ENCODE data around the gene STK17A. TPM values are rescaled to one million over a fixed set of nuclear protein-coding genes. Genes with fewer than 3 reads are reported as not detected.
A peak's percentile ranks its signal among the peaks of the same experiment; 100 is the strongest.
"Not testable (repeated sequence)": the region's sequence is repeated elsewhere in the genome, so short reads cannot be mapped to it uniquely, and the experiment has no call there.

Gene STK17A
- total RNA-seq, 2 experiments from 2014 or later = 43.2 to 50.9 TPM

DNA sequence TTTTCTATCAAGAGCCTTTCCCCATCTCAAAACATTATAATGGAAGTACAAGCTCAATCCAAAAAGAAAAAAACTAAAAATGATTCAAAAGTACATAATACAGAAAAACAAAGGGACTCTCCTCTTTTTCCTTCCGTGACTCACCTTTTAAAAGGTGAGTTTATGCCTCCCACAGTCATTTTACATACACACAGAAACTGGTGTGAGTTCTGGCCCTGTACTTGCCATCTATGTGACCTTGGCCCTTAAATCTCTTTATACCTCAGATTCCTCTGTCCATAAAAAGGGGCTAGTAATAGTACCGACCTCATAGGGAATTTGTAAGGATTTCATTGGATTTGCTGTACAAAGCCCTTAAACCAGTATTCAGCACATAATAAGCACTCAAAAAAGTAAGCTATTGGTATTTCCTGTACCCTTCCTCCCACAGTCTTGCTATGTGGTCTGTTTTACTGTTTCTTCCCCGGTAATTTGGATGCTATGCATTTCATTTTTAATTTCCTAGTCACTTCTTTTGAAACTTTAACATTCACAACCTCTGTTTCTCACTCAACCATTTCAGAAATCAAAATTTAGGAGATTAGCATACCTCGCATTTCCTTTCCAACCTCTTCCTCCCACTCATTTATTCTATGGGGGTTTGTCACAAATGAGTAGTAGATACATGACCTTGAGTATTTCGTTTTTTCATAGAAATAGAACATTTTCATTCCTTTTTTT lies 39.0 kb downstream of the STK17A start:
- peak overlapping the region; percentile 50 for H3K4me3 Mint-ChIP-seq
- intact Hi-C loops (cut with DNase I, micrococcal nuclease) = loop anchor here (1.0 to 2.0 kb wide), 6 partner anchors 9 to 57 kb away; no protein-coding TSS in a partner anchor
- H3K4me1 Mint-ChIP-seq = peaks cover 58% of the 10 kb centered on the region
- H3K36me3 Mint-ChIP-seq (ENCODE audit: low read depth) = peaks cover 51% of the 10 kb centered on the region
- H3K27me3 Mint-ChIP-seq = no peaks in the 10 kb centered on the region
- POLR2A ChIA-PET = interaction anchor here (0.6 to 2.4 kb wide), 6 partner anchors 26 to 293 kb away, joined by 3 to 14 read pairs (median 7); partner anchors contain the start of gene STK17A
- no peaks in the 10 kb centered on the region for H3K9me3 Mint-ChIP-seq (ENCODE audit: low read depth)
- CTCF ChIA-PET = interaction anchor here (0.6 to 7.3 kb wide), 8 partner anchors 12 to 216 kb away, joined by 3 to 45 read pairs (median 6); partner anchors contain the start of gene STK17A
- peak overlapping the region; percentile 92 for H3K27ac Mint-ChIP-seq
- ATAC-seq (peak; percentile 61), DNase-seq (no peak)

DNA sequence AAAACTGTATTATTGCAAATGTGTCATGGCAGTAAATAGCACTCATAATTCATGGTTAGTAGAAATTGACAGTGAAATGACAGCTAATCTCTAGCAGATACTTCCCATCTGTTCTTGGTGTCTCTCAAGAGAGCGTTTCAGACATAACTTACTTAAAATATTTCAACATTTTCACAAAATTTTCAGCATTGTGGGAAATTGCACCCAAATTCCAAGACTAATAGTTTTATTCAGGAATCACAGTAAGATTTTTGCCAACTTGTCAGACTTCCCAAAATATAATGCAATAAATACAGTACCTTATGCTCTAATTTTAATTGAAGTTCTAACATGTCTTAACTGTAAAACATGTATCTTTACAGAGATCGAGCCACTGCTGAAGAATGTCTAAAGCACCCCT lies 41.2 kb downstream of the STK17A start:
- H3K4me3 Mint-ChIP-seq = no peak overlapping the region
- peaks cover 81% of the 10 kb centered on the region for H3K4me1 Mint-ChIP-seq
- H3K36me3 Mint-ChIP-seq (ENCODE audit: low read depth) = peaks cover 72% of the 10 kb centered on the region
- no peak for ATAC-seq
- no peaks in the 10 kb centered on the region for H3K27me3 Mint-ChIP-seq
- no peak for DNase-seq
- intact Hi-C loops (cut with DNase I, micrococcal nuclease) = loop anchor here in 1 of 2 experiments (2.0 kb wide), 1 partner anchor 75 kb away; no protein-coding TSS in a partner anchor
- no peaks in the 10 kb centered on the region for H3K9me3 Mint-ChIP-seq (ENCODE audit: low read depth)
- ChIA-PET POLR2A (no interaction called here), CTCF (interaction anchor here (1.3 kb wide), 1 partner anchor 42 kb away, joined by 5 read pairs; the partner anchor contains the start of gene STK17A)
- peak overlapping the region; percentile 76 for H3K27ac Mint-ChIP-seq

DNA sequence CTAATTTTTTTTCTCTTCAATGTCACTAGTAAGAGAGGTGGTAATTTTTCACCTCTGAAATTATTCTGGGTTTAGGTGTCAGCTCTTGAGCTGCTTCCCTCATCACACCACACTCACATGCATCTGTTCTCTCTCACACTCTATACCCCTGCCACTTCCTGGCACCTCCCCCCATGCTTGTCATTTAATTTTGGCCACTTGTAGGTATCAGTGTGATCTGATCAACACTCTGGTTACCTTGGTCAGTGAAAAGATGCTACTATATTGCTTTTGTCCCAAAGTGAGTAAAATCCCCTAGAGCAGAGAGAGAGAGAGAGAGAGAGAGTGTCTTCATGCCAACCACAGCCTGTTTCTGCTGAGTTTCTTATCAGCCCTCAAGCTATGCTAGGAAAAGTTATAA lies 42.5 kb downstream of the STK17A start:
- H3K4me3 Mint-ChIP-seq = peak overlapping the region; percentile 7
- H3K4me1 Mint-ChIP-seq = peaks cover 91% of the 10 kb centered on the region
- H3K9me3 Mint-ChIP-seq (ENCODE audit: low read depth) = no peaks in the 10 kb centered on the region
- POLR2A ChIA-PET = interaction anchor here (0.7 to 1.4 kb wide), 3 partner anchors 41 to 74 kb away, joined by 3 to 5 read pairs (median 3); partner anchors contain the start of gene STK17A
- H3K27me3 Mint-ChIP-seq = no peaks in the 10 kb centered on the region
- DNase-seq (peak; percentile 60), ATAC-seq (peak; percentile 62)
- peaks cover 76% of the 10 kb centered on the region for H3K36me3 Mint-ChIP-seq (ENCODE audit: low read depth)
- H3K27ac Mint-ChIP-seq = peak overlapping the region; percentile 63
- intact Hi-C loops (cut with DNase I, micrococcal nuclease) = loop anchor here in 1 of 2 experiments (2.0 kb wide), 1 partner anchor 73 kb away; no protein-coding TSS in a partner anchor
- CTCF ChIA-PET = interaction anchor here (0.6 to 2.7 kb wide), 3 partner anchors 10 to 43 kb away, joined by 3 to 13 read pairs (median 4); partner anchors contain the start of gene STK17A

DNA sequence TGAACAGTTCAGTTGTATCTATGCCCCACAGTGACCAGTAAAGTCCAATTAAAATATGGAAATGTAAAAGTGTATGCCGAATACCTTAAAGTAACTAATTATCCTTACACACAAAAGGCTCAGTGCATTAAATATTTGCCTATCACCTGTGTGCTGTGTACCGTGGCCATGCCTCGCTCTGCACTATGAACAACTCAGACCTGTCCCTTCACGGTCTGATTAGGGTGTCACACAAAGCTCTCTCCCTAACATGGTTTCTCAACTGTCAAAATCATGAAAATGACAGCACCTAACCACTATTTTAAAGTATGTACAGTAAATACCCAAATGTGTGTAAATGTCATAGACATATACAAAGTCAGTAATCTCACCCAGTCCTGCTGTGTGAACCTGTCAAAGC lies 43.1 kb downstream of the STK17A start:
- H3K4me1 Mint-ChIP-seq = peaks cover 92% of the 10 kb centered on the region
- no peaks in the 10 kb centered on the region for H3K9me3 Mint-ChIP-seq (ENCODE audit: low read depth)
- no peaks in the 10 kb centered on the region for H3K27me3 Mint-ChIP-seq
- H3K4me3 Mint-ChIP-seq = no peak overlapping the region
- DNase-seq = no peak
- ChIA-PET POLR2A (interaction anchor here (0.7 to 1.4 kb wide), 2 partner anchors 42 to 43 kb away, joined by 3 read pairs; partner anchors contain the start of gene STK17A), CTCF (interaction anchor here (0.9 to 2.7 kb wide), 6 partner anchors 13 to 95 kb away, joined by 3 to 13 read pairs (median 4); partner anchors contain the start of gene STK17A)
- H3K27ac Mint-ChIP-seq = peak overlapping the region; percentile 63
- peak; percentile 7 for ATAC-seq
- peaks cover 77% of the 10 kb centered on the region for H3K36me3 Mint-ChIP-seq (ENCODE audit: low read depth)
- intact Hi-C loops (cut with DNase I, micrococcal nuclease) = loop anchor here in 1 of 2 experiments (2.0 kb wide), 1 partner anchor 73 kb away; no protein-coding TSS in a partner anchor

DNA sequence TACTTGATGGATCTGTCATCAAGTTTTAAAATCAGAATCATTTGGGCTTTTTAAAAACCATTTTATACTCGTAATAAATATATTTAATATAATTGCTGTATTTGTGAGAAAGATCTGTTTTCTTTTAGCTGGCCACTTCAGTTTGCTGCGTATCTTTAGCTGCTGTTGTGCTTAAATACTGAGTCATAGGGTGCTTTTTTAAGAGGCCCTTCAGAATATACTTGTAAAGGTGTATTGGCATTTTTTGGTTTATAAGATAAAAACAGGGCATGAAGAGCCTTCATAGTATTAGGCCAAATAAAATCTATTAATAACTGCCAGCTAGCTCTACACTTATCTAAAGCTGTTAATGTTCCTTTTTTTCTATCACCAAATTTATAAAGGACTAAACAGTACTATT lies 43.8 kb downstream of the STK17A start:
- POLR2A ChIA-PET = interaction anchor here (0.6 to 1.4 kb wide), 2 partner anchors 44 to 259 kb away, joined by 3 to 4 read pairs; partner anchors contain the start of gene STK17A

DNA sequence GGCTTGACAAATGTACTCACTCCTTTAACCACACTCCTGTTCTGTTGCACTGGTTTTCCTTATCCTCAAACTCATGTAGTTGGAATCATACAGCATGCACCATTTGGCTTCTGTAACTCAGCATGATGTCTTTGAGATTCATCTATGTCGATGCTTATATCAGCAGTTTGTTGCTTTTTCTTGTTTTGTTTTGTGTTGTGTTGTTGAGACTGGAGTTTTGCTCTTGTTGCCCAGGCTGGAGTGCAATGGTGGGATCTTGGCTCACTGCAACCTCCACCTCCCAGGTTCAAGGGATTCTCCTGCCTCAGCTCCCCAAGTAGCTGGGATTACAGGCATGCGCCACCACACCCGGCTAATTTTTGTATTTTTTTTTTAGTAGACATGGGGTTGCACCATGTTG lies 44.9 kb downstream of the STK17A start:
- H3K27ac Mint-ChIP-seq; H3K9me3 Mint-ChIP-seq (ENCODE audit: low read depth); intact Hi-C loops (cut with DNase I, micrococcal nuclease); ATAC-seq; H3K27me3 Mint-ChIP-seq; DNase-seq; H3K4me3 Mint-ChIP-seq; POLR2A ChIA-PET: not testable (repeated sequence)
- CTCF ChIA-PET = interaction anchor here (0.8 to 2.4 kb wide), 7 partner anchors 11 to 94 kb away, joined by 3 to 9 read pairs (median 5); partner anchors contain the start of gene STK17A
- Mint-ChIP-seq H3K4me1 (peaks cover 94% of the 10 kb centered on the region), H3K36me3 (ENCODE audit: low read depth) (peaks cover 80% of the 10 kb centered on the region)

More for the DNA sequence above, 43.8 kb downstream of the STK17A start:
- no peaks in the 10 kb centered on the region for H3K9me3 Mint-ChIP-seq (ENCODE audit: low read depth)
- no peak overlapping the region for H3K4me3 Mint-ChIP-seq
- CTCF ChIA-PET = interaction anchor here (0.9 to 2.7 kb wide), 6 partner anchors 12 to 94 kb away, joined by 3 to 13 read pairs (median 4); partner anchors contain the start of gene STK17A
- intact Hi-C loops (cut with DNase I, micrococcal nuclease) = no loop called here
- ATAC-seq (no peak), DNase-seq (no peak)
- H3K4me1 Mint-ChIP-seq = peaks cover 94% of the 10 kb centered on the region
- H3K36me3 Mint-ChIP-seq (ENCODE audit: low read depth) = peaks cover 80% of the 10 kb centered on the region
- H3K27ac Mint-ChIP-seq = no peak overlapping the region
- no peaks in the 10 kb centered on the region for H3K27me3 Mint-ChIP-seq

DNA sequence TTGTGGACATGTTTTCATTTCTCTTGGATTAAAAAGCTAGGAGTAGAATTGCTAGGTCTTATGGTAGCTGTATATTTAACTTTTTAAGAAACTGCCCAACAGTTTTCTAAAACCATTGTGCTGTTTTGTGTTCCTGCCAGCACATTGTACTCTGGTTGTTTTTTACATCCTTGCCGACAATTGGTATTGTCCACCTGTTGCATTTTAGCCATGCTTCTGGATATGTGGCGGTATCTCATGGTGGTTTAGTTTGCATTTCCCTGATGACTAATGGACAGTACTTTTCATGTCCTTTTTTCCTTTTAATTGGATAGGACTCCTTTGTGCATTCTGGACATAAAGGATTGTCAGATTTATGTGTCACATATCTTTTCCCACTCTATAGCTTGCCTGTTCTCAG lies 45.5 kb downstream of the STK17A start:
- no peak for DNase-seq
- ChIA-PET POLR2A (interaction anchor here (0.9 kb wide), 1 partner anchor 12 kb away, joined by 4 read pairs; no protein-coding TSS in a partner anchor), CTCF (interaction anchor here (0.8 to 2.4 kb wide), 6 partner anchors 11 to 94 kb away, joined by 3 to 9 read pairs (median 4); partner anchors contain the start of gene STK17A)
- H3K27ac Mint-ChIP-seq = peak overlapping the region; percentile 59
- peaks cover 95% of the 10 kb centered on the region for H3K4me1 Mint-ChIP-seq
- intact Hi-C loops (cut with DNase I, micrococcal nuclease) = no loop called here
- ATAC-seq = no peak
- H3K36me3 Mint-ChIP-seq (ENCODE audit: low read depth) = peaks cover 82% of the 10 kb centered on the region
- H3K9me3 Mint-ChIP-seq (ENCODE audit: low read depth) = no peaks in the 10 kb centered on the region
- H3K27me3 Mint-ChIP-seq = no peaks in the 10 kb centered on the region
- H3K4me3 Mint-ChIP-seq = no peak overlapping the region

DNA sequence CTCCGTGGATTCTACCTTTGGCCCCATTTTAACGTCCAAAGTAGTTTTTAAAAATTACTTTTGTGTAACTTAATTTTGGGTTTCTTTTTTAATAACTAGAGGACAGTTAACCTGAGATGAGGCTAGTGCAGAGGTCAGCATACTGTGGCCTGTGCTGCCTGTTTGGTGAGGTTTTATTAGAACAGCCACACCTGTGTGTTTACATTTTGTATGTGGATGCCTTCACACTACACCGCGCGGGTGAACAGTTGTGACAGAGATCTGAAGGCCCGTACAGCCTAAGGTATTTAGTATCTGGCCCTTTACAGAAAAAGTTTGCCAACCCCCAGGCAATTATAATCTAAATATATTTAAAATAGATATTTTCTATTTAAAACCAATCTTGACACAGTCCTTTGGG lies 46.9 kb downstream of the STK17A start:
- DNase-seq (no peak), ATAC-seq (no peak)
- ChIA-PET CTCF (interaction anchor here (0.7 to 2.4 kb wide), 12 partner anchors 9 to 209 kb away, joined by 3 to 9 read pairs (median 4); partner anchors contain the start of gene STK17A), POLR2A (interaction anchor here (0.6 kb wide), 1 partner anchor 91 kb away, joined by 3 read pairs; no protein-coding TSS in a partner anchor)
- Mint-ChIP-seq H3K27ac (no peak overlapping the region), H3K27me3 (no peaks in the 10 kb centered on the region), H3K9me3 (ENCODE audit: low read depth) (no peaks in the 10 kb centered on the region), H3K36me3 (ENCODE audit: low read depth) (peaks cover 85% of the 10 kb centered on the region), H3K4me1 (peaks cover 93% of the 10 kb centered on the region), H3K4me3 (no peak overlapping the region)
- intact Hi-C loops (cut with DNase I, micrococcal nuclease) = no loop called here

DNA sequence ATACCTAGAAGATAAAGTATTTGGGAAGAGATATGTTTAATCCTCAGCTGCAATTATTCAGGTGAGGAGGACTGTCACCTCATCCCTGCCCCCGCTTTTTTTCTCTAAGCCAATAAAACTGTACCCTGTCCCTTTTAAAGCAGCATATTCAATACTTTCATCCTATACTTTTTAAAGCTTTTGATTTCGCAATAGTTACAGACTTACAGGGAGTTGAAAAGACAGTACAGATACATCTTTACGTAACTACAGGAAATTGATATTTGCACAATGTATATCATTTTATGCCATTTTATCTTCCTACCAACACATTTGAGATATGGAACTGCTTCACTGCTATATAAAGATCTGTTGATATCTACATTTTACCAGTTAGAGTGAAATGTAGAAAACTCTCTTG lies 47.6 kb downstream of the STK17A start:
- ChIA-PET POLR2A (interaction anchor here (0.6 kb wide), 1 partner anchor 91 kb away, joined by 3 read pairs; no protein-coding TSS in a partner anchor), CTCF (interaction anchor here (0.7 to 1.6 kb wide), 10 partner anchors 8 to 69 kb away, joined by 3 to 5 read pairs (median 4); partner anchors contain the start of gene STK17A)
- Mint-ChIP-seq H3K4me1 (peaks cover 90% of the 10 kb centered on the region), H3K36me3 (ENCODE audit: low read depth) (peaks cover 83% of the 10 kb centered on the region), H3K9me3 (ENCODE audit: low read depth) (no peaks in the 10 kb centered on the region), H3K4me3 (no peak overlapping the region), H3K27me3 (no peaks in the 10 kb centered on the region), H3K27ac (peak overlapping the region; percentile 79)
- DNase-seq (no peak), ATAC-seq (no peak)
- intact Hi-C loops (cut with DNase I, micrococcal nuclease) = no loop called here

DNA sequence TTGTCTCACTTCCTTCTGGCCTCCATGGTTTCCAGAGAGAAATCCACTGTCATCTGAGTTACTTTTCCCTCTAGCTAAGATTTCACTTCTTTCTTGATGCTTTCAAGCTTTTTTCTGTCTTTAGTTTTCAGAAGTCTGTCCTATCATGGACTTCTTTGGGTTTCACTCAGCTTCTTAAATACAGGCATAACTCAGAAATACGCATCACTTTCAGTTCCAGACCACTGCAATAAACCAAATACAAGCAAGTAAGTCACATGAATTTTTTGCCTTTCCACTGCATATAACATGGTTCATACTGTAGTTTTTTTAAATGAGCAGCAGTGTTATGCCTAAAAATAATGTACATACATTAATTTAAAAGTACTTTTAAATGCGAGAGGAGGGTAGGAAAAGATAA lies 48.7 kb downstream of the STK17A start:
- Mint-ChIP-seq H3K36me3 (ENCODE audit: low read depth) (peaks cover 84% of the 10 kb centered on the region), H3K4me3 (no peak overlapping the region), H3K9me3 (ENCODE audit: low read depth) (no peaks in the 10 kb centered on the region), H3K27me3 (no peaks in the 10 kb centered on the region), H3K27ac (peak overlapping the region; percentile 79), H3K4me1 (peaks cover 90% of the 10 kb centered on the region)
- ChIA-PET CTCF (interaction anchor here (0.8 to 3.3 kb wide), 4 partner anchors 11 to 69 kb away, joined by 3 to 13 read pairs (median 4); partner anchors contain the start of gene STK17A), POLR2A (interaction anchor here (0.9 kb wide), 1 partner anchor 47 kb away, joined by 3 read pairs; no protein-coding TSS in a partner anchor)
- DNase-seq (no peak), ATAC-seq (peak; percentile 70)
- intact Hi-C loops (cut with DNase I, micrococcal nuclease) = loop anchor here in 1 of 2 experiments (1.0 kb wide), 1 partner anchor 38 kb away; no protein-coding TSS in a partner anchor

DNA sequence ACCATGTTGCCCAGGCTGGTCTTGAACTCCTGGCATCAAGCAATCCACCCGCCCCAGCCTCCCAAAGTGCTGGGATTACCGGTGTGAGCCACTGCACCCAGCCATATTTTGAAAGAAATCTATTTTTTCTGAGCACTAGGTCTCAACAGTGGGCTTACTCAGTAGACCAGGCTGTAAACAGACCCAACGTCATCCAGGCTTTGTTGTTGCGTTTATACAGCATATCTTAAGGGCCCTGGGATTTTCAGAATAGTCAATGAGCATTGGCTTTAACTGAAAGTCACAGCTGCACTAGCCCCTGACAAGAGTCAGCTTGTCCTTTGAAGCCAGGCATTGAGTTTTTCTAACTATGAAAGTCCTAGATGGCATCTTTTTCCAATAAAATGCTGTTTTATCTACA lies 49.8 kb downstream of the STK17A start:
- Mint-ChIP-seq H3K27ac (peak overlapping the region; percentile 79), H3K4me3 (no peak overlapping the region), H3K4me1 (peaks cover 91% of the 10 kb centered on the region), H3K36me3 (ENCODE audit: low read depth) (peaks cover 87% of the 10 kb centered on the region), H3K9me3 (ENCODE audit: low read depth) (no peaks in the 10 kb centered on the region), H3K27me3 (no peaks in the 10 kb centered on the region)
- DNase-seq (no peak), ATAC-seq (no peak)
- intact Hi-C loops (cut with DNase I, micrococcal nuclease) = no loop called here
- ChIA-PET POLR2A (no interaction called here), CTCF (interaction anchor here (1.0 to 3.3 kb wide), 4 partner anchors 50 to 202 kb away, joined by 4 to 13 read pairs (median 6); partner anchors contain the start of gene STK17A)
